Aorta (tissue), 5 donors: ENCODE data around the gene C20orf202. TPM values are rescaled to one million over a fixed set of nuclear protein-coding genes. Genes with fewer than 3 reads are reported as not detected.

Experiments
- ATAC-seq: fragments of 200-7000 bp; cut with Tn5 transposase; one replicate; pipeline ENCODE4 v1.9.1; 2022; ENCODE audit warnings: moderate library complexity; ENCODE audit not compliant: low FRiP score
- DNase-seq, 2 donors: peaks; one replicate each; pipeline ENCODE4 v3.0.0-alpha.2; 2020
- H3K27ac ChIP-seq, 2 donors: one replicate each; pipeline ENCODE4 v1.5.1; 2013; ENCODE audit warnings: low read length in 2 of 2, mild to moderate bottlenecking in 2 of 2, moderate library complexity in 2 of 2, control low read depth in 1 of 2, inconsistent platforms in 1 of 2, low read depth in 1 of 2
- H3K27me3 ChIP-seq, 2 donors: one replicate each; pipeline ENCODE4 v1.6.1; 2013; ENCODE audit warnings: control low read depth in 1 of 2, low read length in 1 of 2, mild to moderate bottlenecking in 1 of 2, moderate library complexity in 1 of 2; ENCODE audit not compliant: insufficient read depth in 2 of 2, control insufficient read depth in 1 of 2
- H3K36me3 ChIP-seq, 2 donors: one replicate each; pipeline ENCODE4 v1.6.1; 2013; ENCODE audit warnings: control low read depth in 1 of 2, low read length in 1 of 2, mild to moderate bottlenecking in 1 of 2; ENCODE audit not compliant: insufficient read depth in 2 of 2, control insufficient read depth in 1 of 2
- H3K4me1 ChIP-seq, 2 donors: one replicate each; pipeline ENCODE4 v1.6.1; 2013; ENCODE audit warnings: low read length in 2 of 2, control low read depth in 1 of 2, mild to moderate bottlenecking in 1 of 2, moderate library complexity in 1 of 2; ENCODE audit not compliant: insufficient read depth in 2 of 2, control insufficient read depth in 1 of 2
- H3K4me3 ChIP-seq, 2 donors: one replicate each; pipeline ENCODE4 v1.5.1; 2013; ENCODE audit warnings: low read length in 2 of 2, control low read depth in 1 of 2, mild to moderate bottlenecking in 1 of 2
- H3K9me3 ChIP-seq: one replicate; pipeline ENCODE4 v1.6.1; 2013; ENCODE audit warnings: mild to moderate bottlenecking, low read length; ENCODE audit not compliant: control insufficient read depth
- WGBS, 2 donors: extraction: QIAGEN DNeasy Blood & Tissue Kit; methylation state at CpG; one replicate each; pipeline ENCODE4 v1.1.7; 2013; 5-methylcytosine and 5-hydroxymethylcytosine counted together
- intact Hi-C, 2 donors: fragments of 100-400 bp; cut with DNase I; formaldehyde crosslinking; loops; one replicate each; pipeline versions ENCODE4 v1.14.2 to v1.15.0; 2022
- polyA plus RNA-seq, 2 donors: library from polyadenylated mRNA; stranded (reverse); fragments of 200-250 nt; gene quantifications; one replicate each; pipeline ENCODE4 v1.2.3, GENCODE V29; 2013
- total RNA-seq, 2 donors: library from RNA; stranded (reverse); fragmentation: NEBNext Ultra II Directional; extraction: Animal tissue kit (Norgen Biotek cat#: 25700); gene quantifications; one replicate each; pipeline ENCODE4 v1.2.1, GENCODE V29; 2021
- donor health status: healthy with polysubstance abuse.
- donor health status: Bipolar disorder and iron deficiency.
- donor health status: DM: no; HTN: no; CAD: no.
- donor health status: DM: no; HTN: no; CAD: no.
- donor health status: DM: yes; HTN: yes; CAD: no.

The C20orf202 gene
- total and polyA plus RNA-seq, 4 donors, result 0.26 to 0.88 (median 0.54) TPM; not detected in 1

GRCh38 chr20:1199212-1199873 is 3.9 kb upstream of the C20orf202 start:
- no peaks in the 10 kb centered on the region for H3K36me3 ChIP-seq
- peaks cover 1% of the 10 kb centered on the region for H3K9me3 ChIP-seq
- ATAC-seq, result no peak
- no peak overlapping the region for H3K4me3 ChIP-seq
- no peaks in the 10 kb centered on the region for H3K4me1 ChIP-seq
- no peak for DNase-seq
- intact Hi-C loops, result no loop called here
- 29 to 44% methylated on average over 7 of the region's 7 CpGs for WGBS, 2 donors
- no peak overlapping the region for H3K27ac ChIP-seq
- H3K27me3 ChIP-seq, result peaks cover 0 to 2% of the 10 kb centered on the region in 2 donors

- intact Hi-C loops, result no loop called here
- Histone ChIP-seq H3K27me3 (peaks cover 0 to 2% of the 10 kb centered on the region in 2 donors), H3K4me1 (no peaks in the 10 kb centered on the region), H3K9me3 (peaks cover 1% of the 10 kb centered on the region), H3K4me3 (no peak overlapping the region), H3K36me3 (no peaks in the 10 kb centered on the region), H3K27ac (no peak overlapping the region)
- WGBS, 2 donors, result 90 to 95% methylated on average over 1 of the region's 1 CpG
- no peak for ATAC-seq
- DNase-seq, result no peak
These were observed 3.3 kb upstream of the C20orf202 start for GRCh38 chr20:1199964-1200363.

- DNase-seq (no peak), ATAC-seq (no peak)
- Histone ChIP-seq H3K4me3 (no peak overlapping the region), H3K27ac (no peak overlapping the region), H3K27me3 (no peaks in the 10 kb centered on the region), H3K4me1 (no peaks in the 10 kb centered on the region), H3K36me3 (no peaks in the 10 kb centered on the region), H3K9me3 (no peaks in the 10 kb centered on the region)
- intact Hi-C loops, result no loop called here
- 57 to 65% methylated on average over 5 of the region's 5 CpGs for WGBS, 2 donors
These were observed 376 bp downstream of the C20orf202 start for GRCh38 chr20:1203630-1204029.

DNA sequence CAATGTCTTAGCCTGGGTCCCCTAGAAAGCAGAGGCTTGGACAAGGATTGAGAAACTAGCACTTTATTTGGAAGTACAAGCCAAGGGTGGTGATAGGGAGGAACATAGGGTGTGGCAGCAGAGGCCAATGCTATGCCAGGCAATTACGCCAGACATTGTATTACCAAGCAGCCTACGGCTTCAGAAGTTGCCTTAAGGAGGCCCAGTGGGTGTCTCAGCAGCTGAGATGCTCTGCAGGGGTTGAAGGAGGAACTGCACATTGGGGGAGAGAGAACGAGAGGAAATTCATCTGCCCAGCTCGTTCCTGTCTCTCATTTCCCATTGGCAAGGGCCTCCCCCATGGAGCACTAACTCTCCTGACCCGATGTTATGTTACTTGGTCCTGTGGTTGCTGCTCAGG is 859 bp downstream of the C20orf202 start:
- intact Hi-C loops, result no loop called here
- Histone ChIP-seq H3K4me1 (no peaks in the 10 kb centered on the region), H3K27ac (no peak overlapping the region), H3K4me3 (no peak overlapping the region), H3K27me3 (no peaks in the 10 kb centered on the region), H3K9me3 (no peaks in the 10 kb centered on the region), H3K36me3 (no peaks in the 10 kb centered on the region)
- DNase-seq (no peak), ATAC-seq (no peak)
- 45 to 52% methylated on average over 5 of the region's 5 CpGs for WGBS, 2 donors

DNA sequence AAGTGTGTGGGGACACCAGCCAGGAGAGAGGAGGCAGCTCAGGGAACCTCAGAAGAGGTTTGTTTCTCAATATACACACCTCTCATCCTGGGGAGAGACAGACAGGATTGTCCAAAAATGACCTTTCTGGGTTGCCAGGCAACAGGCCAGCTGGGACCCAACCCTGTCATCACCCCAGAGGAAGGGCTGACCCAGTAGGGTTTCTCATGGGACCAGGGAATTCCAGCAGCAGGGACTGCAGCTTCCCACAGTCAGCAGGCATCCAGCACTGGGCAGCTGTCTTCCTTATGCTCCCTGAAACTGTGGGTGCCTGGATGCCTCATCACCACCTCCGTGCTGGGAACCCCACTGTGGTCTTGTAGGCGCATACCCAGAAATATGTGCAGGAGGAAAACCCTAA is 1.3 kb downstream of the C20orf202 start:
- peaks cover 1% of the 10 kb centered on the region for H3K9me3 ChIP-seq
- no peaks in the 10 kb centered on the region for H3K27me3 ChIP-seq
- ATAC-seq (no peak), DNase-seq (no peak)
- H3K4me1 ChIP-seq, result no peaks in the 10 kb centered on the region
- no peak overlapping the region for H3K4me3 ChIP-seq
- intact Hi-C loops, result no loop called here
- WGBS, 2 donors, result 66 to 82% methylated on average over 2 of the region's 2 CpGs
- H3K27ac ChIP-seq, result no peak overlapping the region
- H3K36me3 ChIP-seq, result no peaks in the 10 kb centered on the region

GRCh38 chr20:1205802-1206201 is 2.5 kb downstream of the C20orf202 start:
- no peak overlapping the region for H3K4me3 ChIP-seq
- DNase-seq, result no peak

GRCh38 chr20:1206366-1207148 is 3.3 kb downstream of the C20orf202 start:
- no peak overlapping the region for H3K4me3 ChIP-seq
- no peak for ATAC-seq

More at GRCh38 chr20:1205802-1206201, 2.5 kb downstream of the C20orf202 start:
- ATAC-seq, result no peak
- intact Hi-C loops, result no loop called here
- Histone ChIP-seq H3K36me3 (no peaks in the 10 kb centered on the region), H3K9me3 (peaks cover 3% of the 10 kb centered on the region), H3K27ac (no peak overlapping the region), H3K4me1 (no peaks in the 10 kb centered on the region), H3K27me3 (no peaks in the 10 kb centered on the region)
- 92 to 94% methylated on average over 8 of the region's 8 CpGs for WGBS, 2 donors

GRCh38 chr20:1207293-1207878 is 4.1 kb downstream of the C20orf202 start:
- WGBS, 2 donors, result 82% methylated on average over 3 of the region's 3 CpGs
- no peaks in the 10 kb centered on the region for H3K27me3 ChIP-seq
- H3K36me3 ChIP-seq, result no peaks in the 10 kb centered on the region
- ATAC-seq, result no peak
- no peak for DNase-seq
- H3K27ac ChIP-seq, result no peak overlapping the region
- H3K4me1 ChIP-seq, result no peaks in the 10 kb centered on the region
- no peak overlapping the region for H3K4me3 ChIP-seq
- intact Hi-C loops, result no loop called here
- peaks cover 3% of the 10 kb centered on the region for H3K9me3 ChIP-seq

More at GRCh38 chr20:1206366-1207148, 3.3 kb downstream of the C20orf202 start:
- Histone ChIP-seq H3K27me3 (no peaks in the 10 kb centered on the region), H3K9me3 (peaks cover 3% of the 10 kb centered on the region), H3K4me1 (no peaks in the 10 kb centered on the region), H3K27ac (no peak overlapping the region), H3K36me3 (no peaks in the 10 kb centered on the region)
- no peak for DNase-seq
- intact Hi-C loops, result no loop called here
- 68 to 72% methylated on average over 19 of the region's 19 CpGs for WGBS, 2 donors
